Chondrocyte (in vitro differentiated cells): ENCODE results near the gene BCL2L15. TPM values are rescaled to one million over a fixed set of nuclear protein-coding genes. Genes with fewer than 3 reads are reported as not detected.

Experiments used
- DNase-seq: peaks from one replicate; pipeline ENCODE4 v3.0.0; 2021; ENCODE audit warnings: mixed read lengths, low spot score
- H3K27ac Mint-ChIP-seq: one replicate; pipeline ENCODE4 v1.8.0; 2021; ENCODE audit warnings: mild to moderate bottlenecking, moderate library complexity, mixed read lengths; ENCODE audit not compliant: unreplicated experiment
- H3K27me3 Mint-ChIP-seq: 2 replicates; pipeline ENCODE4 v1.8.0; 2021; ENCODE audit warnings: low read depth, mixed read lengths
- H3K36me3 Mint-ChIP-seq: 2 replicates; pipeline ENCODE4 v1.8.0; 2021; ENCODE audit warnings: low read depth, mixed read lengths
- H3K4me1 Mint-ChIP-seq: 2 replicates; pipeline ENCODE4 v1.8.0; 2021; ENCODE audit warnings: low read depth, mild to moderate bottlenecking, mixed read lengths
- H3K4me3 Mint-ChIP-seq: one replicate; pipeline ENCODE4 v1.8.0; 2021; ENCODE audit warnings: mild to moderate bottlenecking, moderate library complexity, mixed read lengths; ENCODE audit not compliant: unreplicated experiment
- H3K9me3 Mint-ChIP-seq: 2 replicates; pipeline ENCODE4 v1.8.0; 2021; ENCODE audit warnings: low read depth, mixed read lengths
- CTCF ChIP-seq: fragments of 200-600 bp; sonication (generic); IDR thresholded peaks from 2 replicates; pipeline ENCODE4 v1.5.0; 2021; ENCODE audit warnings: antibody characterized with exemption, mild to moderate bottlenecking, moderate library complexity
- total RNA-seq: library from RNA; stranded (reverse); gene quantifications from 3 replicates; pipeline ENCODE4 v1.2.1, GENCODE V29; 2021

BCL2L15 gene
- total RNA-seq, 1 donor from 2014 or later = 0.17 TPM

- no peak for DNase-seq
- Mint-ChIP-seq H3K4me1 (peaks cover 6% of the 10 kb centered on the region), H3K27ac (no peak overlapping the region), H3K27me3 (peaks cover 3% of the 10 kb centered on the region), H3K9me3 (no peaks in the 10 kb centered on the region), H3K36me3 (no peaks in the 10 kb centered on the region), H3K4me3 (no peak overlapping the region)
- TF ChIP-seq CTCF = no peak
Observed at GRCh38 chr1:113834716-113835115, 52.7 kb downstream of the BCL2L15 start.

Other genes with a start within 250 kb of the BCL2L15 start
- gene PHTF1, start 128.1 kb downstream of the BCL2L15 start, total RNA-seq = 23.9 to 40.5 TPM (median 26.5 TPM) in 3 replicates
- gene RSBN1, start 75.1 kb downstream of the BCL2L15 start, total RNA-seq = 10.9 to 12.5 TPM (median 11.8 TPM) in 3 replicates
- gene PTPN22, start 15.9 kb downstream of the BCL2L15 start, total RNA-seq = not detected in 3 replicates
- 15.6 to 23.6 TPM (median 16.8 TPM) in 3 replicates for gene AP4B1, start 17.2 kb upstream of the BCL2L15 start, total RNA-seq
- 8.1 to 11.4 TPM (median 8.3 TPM) in 3 replicates for gene DCLRE1B, start 17.7 kb upstream of the BCL2L15 start, total RNA-seq
- 57.4 to 63.4 TPM (median 60.0 TPM) in 3 replicates for gene HIPK1, start 41.7 kb upstream of the BCL2L15 start, total RNA-seq
- gene OLFML3, start 91.9 kb upstream of the BCL2L15 start, total RNA-seq = 33.1 to 44.2 TPM (median 34.9 TPM) in 3 replicates